Measurements from ENCODE around the gene MACC1. TPM values are rescaled to one million over a fixed set of nuclear protein-coding genes. Genes with fewer than 3 reads are reported as not detected.

MACC1 gene, protein sequence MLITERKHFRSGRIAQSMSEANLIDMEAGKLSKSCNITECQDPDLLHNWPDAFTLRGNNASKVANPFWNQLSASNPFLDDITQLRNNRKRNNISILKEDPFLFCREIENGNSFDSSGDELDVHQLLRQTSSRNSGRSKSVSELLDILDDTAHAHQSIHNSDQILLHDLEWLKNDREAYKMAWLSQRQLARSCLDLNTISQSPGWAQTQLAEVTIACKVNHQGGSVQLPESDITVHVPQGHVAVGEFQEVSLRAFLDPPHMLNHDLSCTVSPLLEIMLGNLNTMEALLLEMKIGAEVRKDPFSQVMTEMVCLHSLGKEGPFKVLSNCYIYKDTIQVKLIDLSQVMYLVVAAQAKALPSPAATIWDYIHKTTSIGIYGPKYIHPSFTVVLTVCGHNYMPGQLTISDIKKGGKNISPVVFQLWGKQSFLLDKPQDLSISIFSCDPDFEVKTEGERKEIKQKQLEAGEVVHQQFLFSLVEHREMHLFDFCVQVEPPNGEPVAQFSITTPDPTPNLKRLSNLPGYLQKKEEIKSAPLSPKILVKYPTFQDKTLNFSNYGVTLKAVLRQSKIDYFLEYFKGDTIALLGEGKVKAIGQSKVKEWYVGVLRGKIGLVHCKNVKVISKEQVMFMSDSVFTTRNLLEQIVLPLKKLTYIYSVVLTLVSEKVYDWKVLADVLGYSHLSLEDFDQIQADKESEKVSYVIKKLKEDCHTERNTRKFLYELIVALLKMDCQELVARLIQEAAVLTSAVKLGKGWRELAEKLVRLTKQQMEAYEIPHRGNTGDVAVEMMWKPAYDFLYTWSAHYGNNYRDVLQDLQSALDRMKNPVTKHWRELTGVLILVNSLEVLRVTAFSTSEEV
- under 0.01 TPM in 2 replicates for total RNA-seq

DNA sequence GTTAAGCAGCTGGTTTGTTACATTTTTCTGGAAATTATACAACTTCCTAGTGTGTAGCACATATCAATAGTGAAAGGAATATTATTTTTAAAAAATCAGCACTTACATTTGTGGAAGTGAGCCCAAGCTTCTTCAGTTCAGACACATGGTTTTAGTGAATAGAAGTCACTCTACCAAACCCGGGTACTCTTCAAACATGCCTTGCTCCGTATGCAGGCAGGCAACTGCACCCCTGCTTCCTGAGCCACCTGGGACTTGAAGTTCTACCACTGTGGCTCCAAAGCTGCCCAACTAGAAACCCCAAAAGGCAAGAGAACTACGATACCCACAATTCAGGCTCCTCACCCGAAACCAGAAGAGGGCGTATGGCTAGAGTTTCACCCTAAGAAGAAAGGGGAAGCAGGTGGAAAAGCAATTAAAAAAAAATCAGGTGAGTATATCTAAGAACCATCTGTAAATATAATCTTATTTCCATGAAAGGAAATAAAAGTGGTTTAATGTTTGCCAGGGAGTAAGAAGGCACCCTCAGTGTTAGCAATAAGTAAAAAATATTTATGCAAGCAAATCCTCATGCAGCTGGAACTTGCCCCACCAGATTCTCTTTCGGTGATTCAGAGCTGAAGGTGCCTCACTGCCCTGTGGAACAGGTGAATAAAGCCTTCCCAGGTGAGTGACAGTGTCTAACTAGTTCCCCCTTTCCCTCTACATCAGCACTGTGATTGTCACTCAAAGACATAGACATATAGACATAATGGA, at the start of gene MACC1:
Gene MACC1, minus strand, starts transcription at position 192 of the 756 bp plus-strand sequence. CDS start 55,522 bp downstream, outside the sequence.
- DNase-seq (ENCODE audit: low read depth in 2 of 2) = peak in 1 of 2 donors; percentile 6

DNA sequence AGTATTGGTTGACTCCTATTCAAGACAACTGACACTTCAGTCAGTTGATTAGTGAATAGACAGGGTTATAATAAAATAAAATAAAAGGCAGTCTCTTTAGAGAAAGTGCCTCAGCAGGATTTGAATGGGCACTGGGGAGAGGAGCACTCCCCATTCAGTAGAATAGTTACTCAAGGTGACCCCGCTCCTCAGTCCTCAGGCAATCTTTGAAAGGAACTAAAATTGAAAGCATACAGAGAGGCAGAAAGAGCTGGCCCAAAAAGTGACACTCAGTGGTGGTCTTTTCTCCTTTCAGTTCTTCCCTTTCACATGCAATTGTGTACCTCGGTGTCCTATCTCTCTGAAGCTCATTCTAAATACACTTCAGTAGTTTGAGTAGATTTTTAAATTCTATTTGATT, 47.4 kb upstream of the MACC1 start:
- no peak for DNase-seq (ENCODE audit: low read depth in 2 of 2)

DNA sequence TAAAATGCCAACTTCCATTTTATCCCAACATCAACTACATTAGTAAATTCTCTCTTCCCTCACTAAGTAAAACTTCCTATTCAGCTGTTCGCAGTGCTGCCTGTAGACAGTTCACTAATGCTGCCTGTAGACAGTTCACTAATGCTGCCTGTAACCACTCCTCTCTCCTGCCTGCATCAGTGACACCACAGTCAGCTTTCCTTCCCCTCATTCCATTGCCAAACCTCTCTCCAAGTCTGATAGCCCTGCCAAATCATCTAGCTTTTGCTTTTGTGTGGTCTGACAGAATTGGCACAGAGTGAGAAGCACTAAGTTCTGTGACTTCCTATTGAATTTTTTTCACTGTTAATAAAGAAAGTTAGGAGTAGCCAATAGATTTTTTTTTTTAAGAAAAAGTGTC, 43.0 kb upstream of the MACC1 start:
- DNase-seq (ENCODE audit: low read depth in 2 of 2) = peak in 1 of 2 donors; percentile 74

DNA sequence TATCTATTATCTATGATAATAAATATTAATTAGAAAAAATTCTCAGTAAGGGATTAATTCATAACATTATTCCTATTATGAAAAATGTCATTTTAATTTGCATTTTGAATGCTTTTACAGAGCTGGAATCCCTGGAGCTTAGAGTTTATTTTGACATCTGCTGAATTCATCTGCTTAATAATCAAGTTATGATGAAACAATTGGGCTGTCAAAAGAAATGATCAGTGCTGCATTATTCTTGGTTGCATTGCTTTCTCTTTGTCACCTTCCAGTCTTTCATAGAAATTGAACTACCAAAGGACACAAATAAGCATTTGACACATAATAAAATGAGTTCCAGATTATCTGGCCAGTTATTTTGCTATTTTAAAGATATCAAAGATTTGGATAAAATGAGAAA, 40.0 kb upstream of the MACC1 start:
- DNase-seq (ENCODE audit: low read depth in 2 of 2) = no peak

DNA sequence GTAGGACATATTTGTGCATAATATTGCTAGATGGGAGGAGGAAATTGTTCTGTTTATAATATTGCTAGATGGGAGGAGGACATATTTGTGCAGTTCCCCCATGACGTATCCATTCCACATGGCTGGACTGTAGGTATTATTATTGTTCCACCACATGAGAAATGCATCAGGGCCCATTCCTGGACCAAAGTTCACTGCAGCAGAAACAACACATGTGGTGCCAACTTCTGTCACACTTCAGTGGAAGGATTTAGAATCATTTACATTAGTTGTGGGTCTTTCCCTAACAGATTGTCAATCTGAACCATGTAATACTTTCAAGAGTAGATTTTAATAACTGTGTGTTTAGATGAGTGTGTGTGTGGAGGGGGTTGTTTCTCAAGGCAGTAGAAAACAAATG, 32.7 kb upstream of the MACC1 start:
- DNase-seq (ENCODE audit: low read depth in 2 of 2) = no peak

DNA sequence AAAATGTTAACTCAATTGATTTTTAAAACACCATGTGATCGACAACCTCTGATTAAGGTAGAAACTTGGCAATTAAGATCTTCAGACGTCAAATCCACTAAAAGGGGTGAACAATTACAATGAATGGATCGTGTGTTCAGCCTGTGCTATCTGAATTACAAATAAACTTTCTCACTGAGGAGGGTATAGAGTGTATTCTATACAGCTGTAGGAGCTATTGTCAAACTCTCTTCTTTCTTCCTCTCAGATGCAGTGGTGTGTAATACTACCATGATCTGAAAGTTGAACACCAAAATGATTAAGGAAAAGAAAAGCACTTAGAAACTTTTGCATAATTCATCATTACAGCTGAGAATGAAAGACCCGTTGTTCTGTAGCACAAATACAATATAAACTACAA, 32.2 kb upstream of the MACC1 start:
- DNase-seq (ENCODE audit: low read depth in 2 of 2) = no peak

DNA sequence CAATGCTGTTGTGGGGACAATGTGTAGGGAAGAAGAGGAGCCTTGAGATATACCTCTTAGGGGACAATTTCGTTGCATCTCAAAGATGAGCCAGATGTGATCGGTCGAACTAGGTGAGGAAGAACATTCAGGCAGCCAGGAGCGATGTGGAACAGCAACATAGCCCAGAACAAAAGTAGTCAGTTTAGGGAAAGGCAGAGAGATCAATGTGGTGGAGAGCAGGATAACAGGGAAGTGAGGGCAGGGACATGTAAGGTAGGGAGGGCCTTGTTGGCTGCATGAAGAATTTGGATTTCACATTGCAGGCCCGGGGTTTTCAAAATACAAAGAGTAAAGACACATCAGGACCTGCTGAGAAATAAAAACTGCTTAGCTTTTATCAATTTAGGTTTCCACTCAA, 29.1 kb upstream of the MACC1 start:
- DNase-seq (ENCODE audit: low read depth in 2 of 2) = no peak

DNA sequence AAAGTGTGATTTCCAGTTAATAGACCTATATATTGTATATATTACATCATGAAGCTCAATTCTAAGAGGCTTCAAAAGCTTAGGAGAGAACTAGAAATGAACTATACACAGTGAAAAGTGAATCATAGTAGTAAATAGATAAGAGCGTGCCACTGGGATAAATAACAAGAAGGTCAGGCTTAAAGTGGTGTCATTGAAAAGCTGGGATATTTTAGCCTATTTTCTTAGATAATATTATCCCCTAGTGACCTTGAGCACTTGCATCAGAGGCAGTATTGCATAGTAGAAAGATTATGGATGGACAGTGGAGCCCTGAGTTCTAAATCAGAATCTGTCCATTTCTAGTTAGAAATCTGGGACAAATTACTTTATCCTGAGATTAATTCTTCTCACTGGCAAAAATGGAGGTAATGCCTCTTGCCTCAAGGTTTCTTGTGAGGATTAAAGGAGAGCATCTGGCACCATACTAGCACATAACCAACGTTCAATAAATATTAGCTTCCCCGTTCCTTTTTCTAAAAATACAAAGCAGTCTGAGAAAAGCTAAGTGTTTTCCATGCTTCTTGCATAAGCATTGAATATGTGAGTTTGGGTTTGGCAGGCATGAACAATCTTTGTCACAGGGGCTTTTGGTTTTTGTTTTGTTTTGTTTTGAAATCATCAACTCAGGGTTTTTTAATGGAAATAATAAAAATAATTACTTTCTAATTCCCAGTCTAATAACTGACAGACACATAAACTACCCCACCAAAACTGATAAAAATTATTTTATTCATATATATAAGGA, 27.3 kb upstream of the MACC1 start:
- DNase-seq (ENCODE audit: low read depth in 2 of 2) = no peak

DNA sequence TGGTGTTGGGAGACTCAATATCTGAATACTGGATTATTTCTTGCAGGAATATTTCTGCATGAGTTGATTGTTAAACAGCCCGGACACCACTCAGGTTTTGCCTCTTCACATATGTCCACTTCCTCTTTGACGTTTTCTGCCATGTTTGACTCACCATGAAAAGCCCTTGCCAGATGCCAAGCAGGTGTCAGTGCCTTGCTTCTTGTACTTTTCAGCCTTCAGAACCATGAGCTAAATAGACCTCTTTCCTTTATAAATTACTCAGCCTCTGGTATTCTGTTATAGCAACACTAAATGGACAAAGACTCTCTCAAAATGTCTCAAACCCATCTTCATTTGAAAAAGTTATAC, 24.7 kb upstream of the MACC1 start:
- DNase-seq (ENCODE audit: low read depth in 2 of 2) = no peak

DNA sequence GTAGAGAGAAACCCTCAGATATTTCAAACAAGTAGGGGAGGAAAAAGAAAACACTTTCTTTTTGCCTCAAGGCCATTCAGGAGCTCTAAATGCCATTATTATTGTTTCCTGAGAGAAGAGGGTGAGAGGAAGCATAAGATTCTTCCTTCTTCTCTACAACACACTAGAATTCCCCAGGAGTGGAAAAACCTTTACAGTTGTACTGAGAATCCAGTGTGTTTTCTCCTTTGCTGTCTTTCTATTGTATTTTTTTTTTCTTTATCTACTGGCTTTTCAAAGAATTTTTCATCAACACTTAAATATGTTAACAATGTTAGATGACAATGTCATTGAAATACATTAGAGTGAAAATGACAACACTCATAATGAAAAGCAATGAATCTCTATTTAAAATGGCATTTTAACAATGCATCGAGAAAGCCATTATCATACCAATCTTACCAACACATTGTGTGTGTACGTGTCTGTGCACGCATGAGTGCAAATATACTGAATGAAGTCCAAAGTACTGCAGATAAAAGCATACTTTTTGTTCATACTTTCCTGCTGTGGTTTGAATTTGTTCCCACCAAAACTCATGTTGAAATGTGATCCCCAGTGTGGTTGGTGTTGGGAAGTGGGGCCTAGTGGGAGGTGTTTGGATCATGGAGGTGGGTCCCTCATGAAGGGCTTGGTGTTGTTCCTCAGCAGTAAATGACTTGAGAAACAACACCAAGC, 24.2 kb upstream of the MACC1 start:
- no peak for DNase-seq (ENCODE audit: low read depth in 2 of 2)

DNA sequence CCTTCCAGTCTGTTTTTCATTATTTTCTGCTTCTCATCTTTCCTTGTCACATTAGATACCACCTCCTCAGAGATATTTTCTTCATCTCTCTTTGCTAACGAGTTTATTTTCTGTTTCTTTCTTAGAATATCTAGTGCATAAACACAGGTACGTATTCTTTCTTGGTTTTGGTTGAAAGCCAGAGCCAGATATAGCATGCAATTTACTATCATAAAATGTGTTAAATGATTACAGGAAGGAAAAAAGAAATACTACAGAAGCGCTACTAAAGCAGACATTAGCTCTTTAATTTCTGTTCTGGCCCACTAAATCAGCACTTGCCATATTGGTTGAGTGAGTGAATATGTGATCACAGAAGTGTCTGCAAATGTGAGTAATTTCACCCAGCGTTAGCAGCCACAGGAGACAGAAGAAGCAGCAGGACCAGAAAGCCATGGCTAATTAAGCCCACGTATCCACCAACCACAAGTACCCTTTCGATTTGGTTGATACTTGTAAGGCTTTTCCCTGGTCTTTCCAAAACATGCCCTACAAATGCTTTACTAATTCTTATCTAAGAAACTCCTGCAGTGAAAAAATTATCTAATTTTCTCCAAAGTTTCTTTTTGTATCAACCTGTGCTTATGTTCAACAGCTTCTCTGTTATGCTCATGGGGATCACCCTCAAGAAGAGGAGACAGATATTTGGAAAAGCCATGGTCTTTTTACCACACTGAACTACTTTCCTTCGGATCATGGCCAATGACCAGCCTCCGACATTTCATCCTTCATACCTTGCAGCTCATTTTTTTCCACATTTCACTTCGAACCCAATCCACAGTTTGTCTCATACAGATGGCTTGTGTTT, 23.1 kb upstream of the MACC1 start:
- no peak for DNase-seq (ENCODE audit: low read depth in 2 of 2)

DNA sequence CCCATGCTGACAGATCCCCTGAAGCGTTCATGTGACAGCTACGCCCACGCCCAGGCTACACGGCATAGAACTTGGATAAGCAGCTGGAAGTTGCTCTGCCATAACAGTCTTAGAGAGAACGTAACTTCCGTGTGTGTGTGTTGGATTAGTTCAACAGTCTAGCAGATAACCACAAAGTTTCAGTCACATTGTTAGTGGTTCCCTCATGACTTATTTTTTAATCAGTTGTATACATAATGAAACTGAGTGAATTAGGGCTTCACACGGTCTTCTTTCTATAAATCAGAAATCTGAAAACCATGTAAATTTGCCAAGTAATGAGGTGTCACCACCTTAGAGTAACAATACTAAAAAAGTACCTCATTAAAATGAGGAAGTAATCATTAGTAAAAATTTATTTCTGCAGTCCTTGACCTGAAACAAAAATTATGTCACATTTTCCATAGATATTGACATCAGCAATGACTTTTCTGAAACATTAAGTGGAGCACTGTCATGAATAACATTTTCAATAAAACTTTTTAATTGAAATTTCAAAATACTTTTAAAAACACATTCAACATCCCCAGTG, 21.7 kb upstream of the MACC1 start:
- no peak for DNase-seq (ENCODE audit: low read depth in 2 of 2)

DNA sequence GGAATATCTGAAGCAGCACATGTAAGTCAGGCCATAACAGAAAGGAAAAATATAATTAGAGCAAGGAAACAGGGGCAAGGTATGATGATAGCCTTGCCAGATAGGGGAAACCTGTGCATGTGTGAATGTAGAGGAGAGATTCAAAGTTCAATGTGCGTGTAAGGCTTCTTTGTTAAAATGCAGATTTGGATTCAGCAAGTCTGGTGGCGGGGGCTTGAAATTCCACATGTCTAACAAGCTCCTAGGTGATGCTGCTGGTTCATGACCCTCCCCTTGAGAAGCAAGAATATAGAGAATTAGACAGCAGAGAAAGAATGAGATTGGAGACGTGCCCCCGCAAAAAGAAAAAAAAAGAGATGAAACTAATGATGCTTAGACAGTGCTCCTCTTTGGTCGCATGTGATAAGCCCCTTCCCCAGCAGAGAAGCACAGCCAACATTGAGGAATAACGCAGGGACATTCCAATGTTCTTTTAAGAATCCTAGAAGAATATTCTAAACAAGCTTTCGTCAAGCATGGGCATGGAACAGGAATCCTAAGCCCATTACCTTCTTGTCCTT, 21.1 kb upstream of the MACC1 start:
- no peak for DNase-seq (ENCODE audit: low read depth in 2 of 2)

DNA sequence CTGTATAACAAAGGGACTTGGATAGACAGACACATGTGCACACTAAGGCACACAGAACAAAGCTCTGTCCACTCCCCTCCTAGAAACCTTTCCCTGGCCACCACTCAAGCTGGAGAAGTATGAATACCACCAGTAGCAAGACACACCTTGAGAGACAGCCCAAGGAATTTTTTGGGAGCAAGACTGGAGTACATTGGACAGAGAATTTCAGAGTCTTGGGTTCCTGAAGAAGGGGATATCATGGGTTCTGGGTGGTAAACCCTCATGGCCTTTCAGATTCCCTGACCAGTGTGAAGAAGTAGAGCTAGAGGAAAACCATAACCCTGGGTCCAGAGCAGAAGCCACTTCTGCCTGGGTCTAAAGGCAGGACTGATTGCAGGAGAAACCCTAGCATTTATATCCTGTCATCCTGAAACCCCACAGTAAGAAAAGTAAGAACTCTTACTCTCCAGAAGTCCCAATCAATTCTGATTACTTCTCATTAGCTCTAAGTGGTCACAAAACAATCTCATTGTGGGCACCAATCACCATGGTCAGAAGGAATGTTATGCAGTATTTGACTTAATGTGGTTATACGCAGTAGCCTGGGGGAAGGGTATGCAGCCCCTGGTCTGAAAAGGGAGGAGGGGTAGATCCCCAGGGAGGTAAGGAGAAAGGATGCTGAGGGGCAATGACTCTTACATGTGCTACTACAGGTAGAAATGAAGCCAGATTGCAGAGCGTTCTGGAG, 20.4 kb upstream of the MACC1 start:
- no peak for DNase-seq (ENCODE audit: low read depth in 2 of 2)

DNA sequence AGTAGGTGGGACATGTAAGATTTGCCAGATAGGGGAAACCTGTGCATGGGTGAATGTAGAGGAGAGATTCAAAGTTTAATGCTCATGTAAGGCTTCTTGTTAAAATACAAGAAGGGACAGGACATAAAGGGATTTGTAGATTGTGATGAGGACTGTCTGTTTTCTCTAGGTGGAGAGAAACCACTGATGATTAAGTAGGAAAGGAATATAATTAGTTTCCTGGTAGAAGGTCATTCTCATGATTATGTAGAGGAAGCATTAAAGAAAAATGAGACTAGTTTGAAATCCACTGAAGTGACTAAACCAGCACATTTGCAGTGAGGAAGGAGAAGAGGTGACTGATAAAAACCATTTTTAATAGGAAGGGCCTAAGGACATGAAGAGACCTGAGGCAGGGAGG, 19.6 kb upstream of the MACC1 start:
- DNase-seq (ENCODE audit: low read depth in 2 of 2) = no peak

DNA sequence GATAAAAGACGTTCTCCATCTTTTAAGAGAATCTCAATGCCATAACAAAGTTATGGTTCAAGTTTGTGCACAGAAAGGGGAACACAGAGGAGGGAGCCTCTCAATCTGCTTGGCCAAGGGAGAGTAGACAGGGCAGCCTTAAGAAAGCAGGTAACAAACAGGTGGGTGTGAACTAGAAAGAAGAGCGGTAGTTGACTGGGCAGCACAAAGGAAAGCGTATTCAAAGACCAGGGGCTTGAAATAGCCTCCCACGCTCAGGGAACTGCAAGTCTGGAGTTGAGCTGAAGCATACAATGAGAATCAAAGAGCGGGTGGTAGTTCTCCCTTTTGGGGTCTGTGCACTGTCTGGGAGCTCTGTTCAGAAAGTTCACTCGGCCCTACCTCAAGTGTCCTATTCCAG, 18.9 kb upstream of the MACC1 start:
- no peak for DNase-seq (ENCODE audit: low read depth in 2 of 2)

DNA sequence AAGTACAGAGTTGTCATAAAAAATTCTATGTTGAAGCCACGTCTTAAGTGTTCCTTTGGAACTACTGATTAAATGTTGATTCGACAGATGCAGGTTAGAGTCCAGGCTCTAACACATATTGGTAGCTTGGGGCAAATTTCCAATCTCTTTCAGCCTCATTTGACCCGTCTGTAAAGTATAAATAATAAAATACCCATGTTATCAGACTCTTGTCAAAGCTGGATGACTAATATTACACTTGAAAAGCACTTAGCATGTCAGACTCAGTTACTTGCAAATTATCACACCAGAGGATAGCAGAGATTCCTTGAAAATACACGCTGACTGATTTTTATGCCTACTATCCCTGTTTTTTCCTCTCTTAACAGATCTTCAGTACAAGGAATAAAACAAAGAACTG, 18.1 kb upstream of the MACC1 start:
- DNase-seq (ENCODE audit: low read depth in 2 of 2) = no peak

DNA sequence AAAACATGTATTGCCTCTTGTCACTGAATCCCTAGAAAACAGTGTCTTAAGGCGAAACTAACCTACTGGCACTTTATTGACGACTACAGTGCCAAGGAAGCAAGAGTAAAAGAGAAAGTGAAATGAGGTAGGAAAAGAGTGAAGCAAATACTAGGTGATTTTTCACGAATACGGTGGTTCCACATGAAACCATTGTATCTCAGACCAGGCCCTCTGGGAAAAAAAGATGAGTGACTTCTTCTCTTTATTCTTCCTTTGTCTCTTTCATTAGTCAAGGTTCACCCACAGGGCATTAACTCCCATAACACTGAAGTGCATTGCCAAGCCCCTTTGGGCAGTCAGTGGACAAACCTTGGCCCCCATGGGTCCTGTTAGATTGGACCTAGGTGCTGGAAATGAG, 16.2 kb upstream of the MACC1 start:
- DNase-seq (ENCODE audit: low read depth in 2 of 2) = no peak
